SK-N-SH (cell line): ENCODE results near the gene ATL3.

Experiments used
- CHD2 ChIP-seq: fragments of 150-350 bp; IDR thresholded peaks from 2 replicates; pipeline ENCODE4 v1.6.1; 2018; ENCODE audit warnings: low read length; ENCODE audit not compliant: partially characterized antibody
- CTCF ChIP-seq: fragments of 200-600 bp; sonication (generic); IDR thresholded peaks from 2 replicates; pipeline ENCODE4 v1.6.1; 2017; ENCODE audit warnings: antibody characterized with exemption, mild to moderate bottlenecking, moderate library complexity
- EP300 ChIP-seq, 2 experiments: IDR thresholded peaks; 2 replicates each; pipeline versions ENCODE4 v1.4.0 to v1.6.1; 2012; ENCODE audit warnings: borderline replicate concordance in 1 of 2, low read depth in 1 of 2, low read length in 1 of 2
- GABPA ChIP-seq: IDR thresholded peaks from 2 replicates; pipeline ENCODE4 v1.4.0; 2012; ENCODE audit warnings: low read depth, mild to moderate bottlenecking
- JUND ChIP-seq: IDR thresholded peaks from 2 replicates; pipeline ENCODE4 v1.4.0; 2012
- NRF1 ChIP-seq: IDR thresholded peaks from 2 replicates; pipeline ENCODE4 v1.6.1; 2012; ENCODE audit warnings: low read depth, mild to moderate bottlenecking, low read length
- RCOR1 ChIP-seq: fragments of 150-350 bp; IDR thresholded peaks from 2 replicates; pipeline ENCODE4 v1.6.1; 2017; ENCODE audit warnings: antibody characterized with exemption, low read length
- RFX5 ChIP-seq: IDR thresholded peaks from 2 replicates; pipeline ENCODE4 v1.6.1; 2012; ENCODE audit warnings: mild to moderate bottlenecking, improper control_type of control experiment, low read length
- TAF1 ChIP-seq: IDR thresholded peaks from 2 replicates; pipeline ENCODE4 v1.6.1; 2012; ENCODE audit warnings: low read depth, mild to moderate bottlenecking, low read length, moderate library complexity, borderline replicate concordance
- USF1 ChIP-seq: IDR thresholded peaks from 2 replicates; pipeline ENCODE4 v1.4.0; 2012; ENCODE audit warnings: low read depth, borderline replicate concordance
- TF ChIP-seq, protein P1 (sequence below): IDR thresholded peaks from 2 replicates; pipeline ENCODE4 v1.6.1; 2012; ENCODE audit warnings: mild to moderate bottlenecking, low read depth, low read length, moderate library complexity
- TF ChIP-seq, protein P2 (sequence below): fragments of 150-350 bp; IDR thresholded peaks from 2 replicates; pipeline ENCODE4 v1.6.1; 2017; ENCODE audit warnings: antibody characterized with exemption, low read length, low read depth, borderline replicate concordance

GRCh38 chr11:63671322-63672155 lies at the start of gene ATL3:
- no peak for TF ChIP-seq CTCF
- TF ChIP-seq EP300 (IDR thresholded peaks at IDR 0.05; ENCODE audit: borderline replicate concordance in 1 of 2, low read depth in 1 of 2, low read length in 1 of 2) = no peak
- TF ChIP-seq JUND = no peak
- TF ChIP-seq, protein P1, sequence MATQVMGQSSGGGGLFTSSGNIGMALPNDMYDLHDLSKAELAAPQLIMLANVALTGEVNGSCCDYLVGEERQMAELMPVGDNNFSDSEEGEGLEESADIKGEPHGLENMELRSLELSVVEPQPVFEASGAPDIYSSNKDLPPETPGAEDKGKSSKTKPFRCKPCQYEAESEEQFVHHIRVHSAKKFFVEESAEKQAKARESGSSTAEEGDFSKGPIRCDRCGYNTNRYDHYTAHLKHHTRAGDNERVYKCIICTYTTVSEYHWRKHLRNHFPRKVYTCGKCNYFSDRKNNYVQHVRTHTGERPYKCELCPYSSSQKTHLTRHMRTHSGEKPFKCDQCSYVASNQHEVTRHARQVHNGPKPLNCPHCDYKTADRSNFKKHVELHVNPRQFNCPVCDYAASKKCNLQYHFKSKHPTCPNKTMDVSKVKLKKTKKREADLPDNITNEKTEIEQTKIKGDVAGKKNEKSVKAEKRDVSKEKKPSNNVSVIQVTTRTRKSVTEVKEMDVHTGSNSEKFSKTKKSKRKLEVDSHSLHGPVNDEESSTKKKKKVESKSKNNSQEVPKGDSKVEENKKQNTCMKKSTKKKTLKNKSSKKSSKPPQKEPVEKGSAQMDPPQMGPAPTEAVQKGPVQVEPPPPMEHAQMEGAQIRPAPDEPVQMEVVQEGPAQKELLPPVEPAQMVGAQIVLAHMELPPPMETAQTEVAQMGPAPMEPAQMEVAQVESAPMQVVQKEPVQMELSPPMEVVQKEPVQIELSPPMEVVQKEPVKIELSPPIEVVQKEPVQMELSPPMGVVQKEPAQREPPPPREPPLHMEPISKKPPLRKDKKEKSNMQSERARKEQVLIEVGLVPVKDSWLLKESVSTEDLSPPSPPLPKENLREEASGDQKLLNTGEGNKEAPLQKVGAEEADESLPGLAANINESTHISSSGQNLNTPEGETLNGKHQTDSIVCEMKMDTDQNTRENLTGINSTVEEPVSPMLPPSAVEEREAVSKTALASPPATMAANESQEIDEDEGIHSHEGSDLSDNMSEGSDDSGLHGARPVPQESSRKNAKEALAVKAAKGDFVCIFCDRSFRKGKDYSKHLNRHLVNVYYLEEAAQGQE = no peak
- peak; percentile 75 for TF ChIP-seq CHD2
- no peak for TF ChIP-seq RCOR1
- TF ChIP-seq, protein P2, sequence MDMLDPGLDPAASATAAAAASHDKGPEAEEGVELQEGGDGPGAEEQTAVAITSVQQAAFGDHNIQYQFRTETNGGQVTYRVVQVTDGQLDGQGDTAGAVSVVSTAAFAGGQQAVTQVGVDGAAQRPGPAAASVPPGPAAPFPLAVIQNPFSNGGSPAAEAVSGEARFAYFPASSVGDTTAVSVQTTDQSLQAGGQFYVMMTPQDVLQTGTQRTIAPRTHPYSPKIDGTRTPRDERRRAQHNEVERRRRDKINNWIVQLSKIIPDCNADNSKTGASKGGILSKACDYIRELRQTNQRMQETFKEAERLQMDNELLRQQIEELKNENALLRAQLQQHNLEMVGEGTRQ = no peak
- 0 out of 2 replicates have a peak, but pooled peaks have one; percentile 36 for TF ChIP-seq TAF1
- peak; percentile 49; the same call in 1 of the 2 replicates for TF ChIP-seq NRF1
- 0 out of 2 replicates have a peak, but pooled peaks have one; percentile 4 for TF ChIP-seq USF1
- no peak for TF ChIP-seq GABPA
- TF ChIP-seq RFX5 = no peak
